ENCODE measurements around the gene MAP2K6.

The MAP2K6 gene

GRCh38 chr17:69414408-69415274 lies at the start of gene MAP2K6:
MAP2K6 (plus strand) TSS chr17:69414697; CDS start chr17:69414985, 288 bp downstream.
- peak; percentile 43 to 66 (median 62) for DNase-seq

GRCh38 chr17:69367298-69367697 lies 47.2 kb upstream of the MAP2K6 start:
- no peak for DNase-seq

DNA sequence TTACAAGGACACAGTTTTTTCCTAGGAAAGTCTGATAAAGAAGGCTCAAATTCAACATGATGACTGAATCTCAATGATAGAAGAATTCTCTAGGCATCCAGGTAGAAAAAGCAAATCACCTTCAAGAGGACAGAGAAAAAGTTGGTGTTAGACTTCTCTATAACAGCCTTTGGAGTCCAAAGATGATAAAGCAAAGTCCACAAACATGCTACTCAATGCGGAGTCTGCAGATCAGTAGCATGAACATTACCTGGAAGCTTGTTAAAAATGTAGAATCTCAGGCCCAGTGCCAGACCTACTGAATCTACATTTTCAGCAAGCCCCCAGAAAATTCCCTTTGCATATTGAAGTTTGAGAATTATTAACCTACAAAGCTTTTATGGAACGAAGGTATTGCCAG lies 41.4 kb upstream of the MAP2K6 start:
- no peak for DNase-seq

DNA sequence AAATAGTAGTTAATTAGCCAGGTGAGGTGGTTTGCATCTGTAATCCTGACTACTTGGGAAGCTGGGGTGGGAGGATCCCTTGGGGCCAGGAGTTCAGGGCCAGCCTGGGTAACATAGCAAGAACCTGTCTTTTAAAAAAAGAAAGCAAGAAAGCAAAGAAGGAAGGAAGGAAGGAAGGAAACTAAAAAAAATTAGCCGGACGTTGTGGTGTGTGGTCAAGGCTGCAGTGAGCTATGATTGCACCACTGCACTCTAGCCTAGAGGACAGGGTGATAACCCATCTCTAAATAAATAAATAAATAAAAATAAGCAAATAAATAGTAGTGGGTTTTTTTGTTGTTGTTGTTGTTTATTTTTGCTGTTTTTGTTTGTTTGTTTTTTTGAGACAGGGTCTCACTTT lies 39.3 kb upstream of the MAP2K6 start:
- DNase-seq, result no peak

GRCh38 chr17:69388822-69389442 lies 25.6 kb upstream of the MAP2K6 start:
- DNase-seq, result no peak

- DNase-seq, result no peak
Measured at GRCh38 chr17:69390795-69391501, 23.5 kb upstream of the MAP2K6 start.

GRCh38 chr17:69401251-69401650 lies 13.2 kb upstream of the MAP2K6 start:
- no peak for DNase-seq

DNA sequence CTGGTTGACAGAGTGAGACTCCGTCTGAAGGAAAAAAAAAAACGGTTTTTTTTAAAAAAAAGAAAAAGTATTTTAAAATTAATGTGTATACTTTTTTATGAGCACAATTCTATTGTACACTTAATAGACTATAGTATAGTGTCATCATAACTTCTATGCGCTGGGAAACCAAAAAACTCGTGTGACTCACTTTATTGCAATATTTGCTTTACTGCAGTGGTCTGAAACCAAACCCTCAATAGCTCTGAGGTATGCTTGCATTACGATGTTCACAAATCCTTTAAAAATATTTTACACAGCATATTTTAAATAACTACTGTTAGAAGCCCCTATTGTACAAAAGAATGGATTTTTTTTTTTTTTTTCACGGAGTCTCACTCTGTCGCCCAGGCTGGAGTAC lies 12.4 kb upstream of the MAP2K6 start:
- DNase-seq, result no peak

- no peak for DNase-seq
Measured at GRCh38 chr17:69404399-69404798, 10.1 kb upstream of the MAP2K6 start.

GRCh38 chr17:69405096-69405495 lies 9.4 kb upstream of the MAP2K6 start:
- no peak for DNase-seq

DNA sequence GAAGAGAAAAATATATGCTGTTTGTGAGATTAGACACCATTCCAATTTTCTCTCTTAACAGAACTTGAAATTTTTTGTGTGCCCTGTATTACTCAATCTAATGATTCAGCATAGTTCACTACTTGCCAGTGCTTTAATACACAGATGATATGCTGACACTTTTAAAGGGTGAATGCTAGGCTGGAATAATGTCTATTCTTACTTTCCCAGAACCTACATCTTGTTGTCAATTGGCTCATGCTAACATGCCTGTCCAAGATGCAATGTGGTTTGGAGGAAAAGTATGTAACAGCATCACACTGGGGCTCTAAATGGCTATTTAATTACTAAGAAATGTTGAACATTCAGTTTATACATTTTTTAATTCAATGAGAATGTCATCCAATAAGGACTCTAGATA lies 7.6 kb upstream of the MAP2K6 start:
- DNase-seq, result no peak

- DNase-seq, result no peak
Measured at GRCh38 chr17:69407759-69408158, 6.7 kb upstream of the MAP2K6 start.

- DNase-seq, result no peak
Measured at GRCh38 chr17:69410671-69411070, 3.8 kb upstream of the MAP2K6 start.

- DNase-seq, result no peak
Measured at GRCh38 chr17:69411766-69412165, 2.7 kb upstream of the MAP2K6 start.

GRCh38 chr17:69412251-69412671 lies 2.2 kb upstream of the MAP2K6 start:
- no peak for DNase-seq

- no peak for DNase-seq
Measured at GRCh38 chr17:69415431-69415830, 934 bp downstream of the MAP2K6 start.

DNA sequence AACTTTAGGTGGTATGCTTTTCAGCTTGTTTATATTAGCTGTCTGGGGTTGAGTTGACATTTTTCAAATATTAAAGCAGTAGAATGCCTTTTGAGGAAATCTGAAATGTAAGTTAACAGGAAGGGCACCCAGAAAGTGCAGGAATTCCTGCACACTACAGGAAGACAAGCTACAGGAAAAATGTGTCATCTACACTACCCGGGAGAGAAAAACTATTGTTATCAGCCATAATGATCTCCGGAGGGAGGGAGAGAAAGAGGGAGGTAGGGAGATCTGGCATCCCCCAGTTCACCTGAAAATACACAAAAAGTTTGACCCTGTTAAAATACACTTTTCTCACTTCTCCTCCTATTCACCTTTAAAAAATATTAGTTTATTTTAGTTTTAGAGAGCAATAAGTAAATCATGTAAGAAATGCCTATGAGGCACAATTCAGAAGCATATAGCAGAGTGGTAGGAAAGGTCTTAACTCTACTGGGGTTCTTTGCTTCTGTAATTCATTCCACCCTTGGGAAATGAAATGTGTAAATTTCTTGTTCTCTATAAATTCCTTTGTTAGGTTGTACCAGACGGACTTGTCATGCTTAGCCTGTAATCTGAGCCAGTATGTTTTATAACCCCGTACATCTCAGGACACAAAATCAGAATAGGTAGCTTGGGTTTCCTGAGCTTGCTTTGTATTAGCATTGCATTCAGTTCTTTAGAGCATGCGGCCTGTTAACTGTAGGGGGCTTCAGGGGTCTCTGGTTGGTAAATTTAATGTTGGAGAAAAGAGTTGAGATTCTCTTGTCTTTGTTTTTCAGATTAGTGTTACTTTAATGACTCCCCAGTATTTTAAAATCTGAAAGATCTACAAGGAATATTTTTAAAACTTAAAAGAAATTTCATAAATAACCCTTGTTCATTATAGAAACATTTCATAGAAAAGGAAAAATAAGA lies 3.3 kb downstream of the MAP2K6 start:
- DNase-seq, result no peak

- no peak for DNase-seq
Measured at GRCh38 chr17:69418535-69418934, 4.0 kb downstream of the MAP2K6 start.

- DNase-seq, result no peak
Measured at GRCh38 chr17:69423450-69423849, 9.0 kb downstream of the MAP2K6 start.

GRCh38 chr17:69424287-69425041 lies 10.0 kb downstream of the MAP2K6 start:
- DNase-seq, result no peak

DNA sequence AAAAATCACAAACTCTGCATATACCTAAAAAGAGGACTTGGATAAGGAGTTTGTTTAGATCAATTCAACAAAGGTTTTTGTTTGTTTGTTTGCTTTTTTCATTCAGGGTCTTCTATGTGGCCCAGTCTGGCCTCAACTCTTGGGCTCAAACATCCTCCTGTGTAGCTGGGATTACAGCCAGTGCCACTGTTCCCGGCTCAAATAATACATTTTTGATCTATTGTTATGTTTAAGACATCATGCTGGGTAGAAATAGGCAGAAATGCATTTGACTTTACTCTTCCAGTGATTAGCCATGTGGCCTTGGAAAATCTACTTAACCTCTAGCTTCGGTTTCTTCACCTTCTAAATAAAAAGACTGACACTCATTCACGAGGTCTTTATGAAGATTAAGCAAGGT lies 11.5 kb downstream of the MAP2K6 start:
- DNase-seq, result no peak
